HG03139 (cell line): ENCODE results near the gene NDFIP1.

ENCODE experiments used
- ATAC-seq: cut with Tn5 transposase; IDR thresholded peaks from one replicate; pipeline ENCODE4 v1.9.1; 2021; ENCODE audit not compliant: unreplicated experiment

NDFIP1 gene

DNA sequence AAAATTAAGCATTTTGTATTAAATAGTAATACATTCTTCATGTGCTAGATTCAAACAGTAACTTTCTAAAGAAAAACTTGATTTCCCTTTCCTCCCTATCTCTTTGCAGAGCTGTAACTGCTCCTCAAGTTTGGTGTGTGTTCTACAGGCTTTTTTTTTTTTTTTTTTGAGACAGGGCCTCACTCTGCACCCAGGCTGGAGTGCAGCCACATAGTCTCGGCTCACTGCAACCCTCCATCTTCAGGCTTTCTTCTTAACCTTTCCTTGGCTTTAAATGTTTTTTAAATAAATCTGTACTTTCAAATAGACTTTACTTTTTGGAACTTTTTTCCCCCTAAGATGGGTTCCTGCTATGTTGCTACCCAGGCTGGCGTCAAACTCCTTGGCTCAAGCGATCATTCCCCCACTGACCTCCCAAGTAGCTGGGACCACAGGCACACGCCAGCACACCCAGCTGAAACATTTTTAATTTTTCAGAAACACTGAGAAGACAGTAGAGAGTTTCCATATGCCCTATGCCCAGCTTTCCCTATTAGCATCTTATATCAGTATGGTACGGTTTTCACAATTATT lies 9.1 kb downstream of the NDFIP1 start:
- no peak for ATAC-seq

GRCh38 chr5:142118155-142118686 lies 9.6 kb downstream of the NDFIP1 start:
- ATAC-seq = no peak

DNA sequence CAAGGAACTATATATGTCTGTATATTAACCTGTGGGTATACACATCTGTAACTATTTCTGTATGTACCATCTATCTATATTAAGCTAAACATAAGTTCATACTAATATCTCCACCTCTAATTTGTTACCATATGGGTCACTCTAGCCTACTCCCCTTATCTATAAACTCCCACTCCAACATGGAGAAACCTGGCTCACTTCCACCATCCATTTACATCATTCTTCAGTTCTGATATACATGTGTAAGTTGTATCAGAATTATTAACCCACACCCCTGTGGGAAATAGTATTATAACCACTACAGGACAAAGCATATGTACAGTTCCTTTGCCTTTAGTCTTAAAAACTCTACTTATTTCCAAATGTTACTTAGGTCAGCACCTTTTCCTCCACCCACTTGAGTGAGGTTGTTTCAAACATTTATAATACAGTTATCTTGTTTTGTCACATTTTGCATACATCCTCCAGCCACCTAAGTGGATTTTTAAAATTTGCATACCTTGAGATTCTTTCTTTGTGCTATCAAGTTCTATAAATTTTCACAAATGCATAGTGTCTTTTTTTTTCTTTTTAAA lies 10.6 kb downstream of the NDFIP1 start:
- ATAC-seq = no peak

GRCh38 chr5:142120247-142120935 lies 11.8 kb downstream of the NDFIP1 start:
- no peak for ATAC-seq

GRCh38 chr5:142122121-142122520 lies 13.5 kb downstream of the NDFIP1 start:
- ATAC-seq = no peak

GRCh38 chr5:142125378-142125777 lies 16.8 kb downstream of the NDFIP1 start:
- no peak for ATAC-seq

DNA sequence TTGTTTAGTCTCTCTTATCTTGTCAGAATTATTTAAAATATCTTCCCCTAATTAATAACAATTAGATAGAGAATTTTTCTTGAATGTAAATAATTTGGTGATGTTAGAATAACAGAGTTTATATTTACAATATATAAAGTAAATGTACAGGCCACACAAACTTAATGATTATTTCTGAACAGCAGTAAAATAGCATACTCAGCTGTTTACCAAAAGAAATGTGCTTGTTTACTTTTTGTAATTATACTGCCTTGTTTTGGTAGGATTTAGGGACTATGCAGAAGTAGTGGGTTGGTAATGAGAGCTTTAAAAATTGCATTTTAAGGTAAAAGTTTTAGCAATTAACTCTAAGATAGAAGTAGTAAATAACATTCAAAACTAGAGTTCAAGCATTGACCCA lies 17.4 kb downstream of the NDFIP1 start:
- ATAC-seq = no peak

DNA sequence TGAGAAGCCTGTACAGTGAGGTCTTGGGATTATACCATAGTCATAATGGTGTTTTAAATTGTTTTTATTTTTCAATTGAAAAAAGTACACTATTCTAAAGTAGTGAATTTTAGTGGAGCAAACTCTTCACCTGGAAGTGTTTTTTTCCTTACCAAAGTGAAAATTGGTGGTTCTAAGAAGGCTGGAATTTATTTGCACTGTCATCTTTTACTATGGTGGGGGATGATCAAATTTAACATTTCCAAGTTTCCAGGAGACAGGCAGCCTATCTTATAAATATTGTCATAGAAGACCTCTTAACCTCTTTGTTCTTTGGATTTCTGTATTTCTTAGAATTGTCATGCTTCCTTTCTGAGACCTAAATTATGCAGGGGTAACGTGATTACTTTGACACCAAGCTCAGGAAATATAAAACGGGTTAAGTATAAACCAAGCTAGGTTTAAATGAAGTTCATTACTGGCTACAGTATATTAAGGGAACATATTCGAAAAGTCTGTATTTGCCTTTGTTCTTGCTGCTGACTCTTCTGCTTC lies 20.2 kb downstream of the NDFIP1 start:
- no peak for ATAC-seq

DNA sequence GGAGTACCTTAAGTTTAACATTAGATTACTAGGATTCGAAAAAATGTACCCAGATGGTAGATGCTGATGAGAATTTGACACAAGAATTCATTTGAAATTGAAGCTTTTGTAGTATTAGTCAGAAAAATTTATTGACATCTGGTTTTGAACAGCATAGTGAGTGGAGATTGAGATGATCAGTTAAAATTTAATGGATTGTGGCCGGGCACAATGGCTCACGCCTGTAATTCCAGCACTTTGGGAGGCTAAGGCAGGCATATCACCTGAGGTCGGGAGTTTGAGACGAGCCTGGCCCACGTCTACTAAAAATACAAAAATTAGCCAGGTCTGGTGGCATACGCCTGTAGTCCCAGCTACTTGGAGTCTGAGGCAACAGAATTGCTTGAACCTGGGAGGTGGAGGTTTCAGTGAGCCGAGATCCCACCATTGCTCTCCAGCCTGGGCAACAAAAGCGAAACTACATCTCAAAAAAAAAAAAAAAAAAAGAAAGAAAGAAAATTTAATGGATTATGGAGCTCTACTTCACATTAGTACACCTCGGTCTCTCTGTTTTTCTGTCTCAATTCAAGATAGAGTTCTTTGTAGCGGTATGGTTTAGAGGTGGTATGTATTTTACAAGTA lies 21.0 kb downstream of the NDFIP1 start:
- no peak for ATAC-seq

DNA sequence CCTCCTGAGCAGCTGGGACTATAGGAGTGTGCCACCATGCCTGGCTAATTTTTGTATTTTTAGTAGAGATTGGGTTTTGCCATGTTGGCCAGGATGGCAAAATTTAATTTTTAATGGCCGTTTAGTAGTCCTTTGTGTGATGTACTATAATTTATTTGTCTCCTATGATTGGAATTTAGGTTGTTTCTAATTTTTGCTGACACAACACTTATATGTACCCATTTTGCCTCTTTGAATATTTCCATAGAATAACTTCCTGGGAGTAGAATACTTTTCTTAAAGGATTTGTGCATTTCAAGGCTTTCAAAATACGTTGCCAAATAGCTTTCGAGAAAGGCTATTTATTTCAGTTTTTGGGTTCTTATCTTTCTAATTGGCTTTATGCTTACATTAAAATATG lies 22.8 kb downstream of the NDFIP1 start:
- no peak for ATAC-seq

DNA sequence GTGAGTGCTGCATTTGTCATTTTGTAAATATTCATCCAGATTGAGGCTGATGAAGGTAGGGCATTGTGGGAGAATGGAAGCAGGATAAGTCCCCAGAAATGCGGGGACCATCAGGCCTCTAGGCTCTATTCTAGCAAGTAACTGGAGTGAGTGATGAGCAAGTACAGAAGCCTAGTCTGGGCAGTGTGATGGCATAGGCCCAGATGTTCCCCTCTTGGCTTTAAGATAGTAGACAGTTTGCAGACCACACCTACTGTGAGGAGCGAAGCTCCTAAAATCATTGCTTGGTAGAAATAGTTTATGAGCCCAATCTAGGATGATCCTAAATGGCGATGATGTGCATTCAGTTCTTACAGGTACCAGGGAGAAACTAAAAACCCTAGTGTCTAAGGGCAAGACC lies 24.3 kb downstream of the NDFIP1 start:
- ATAC-seq = no peak

DNA sequence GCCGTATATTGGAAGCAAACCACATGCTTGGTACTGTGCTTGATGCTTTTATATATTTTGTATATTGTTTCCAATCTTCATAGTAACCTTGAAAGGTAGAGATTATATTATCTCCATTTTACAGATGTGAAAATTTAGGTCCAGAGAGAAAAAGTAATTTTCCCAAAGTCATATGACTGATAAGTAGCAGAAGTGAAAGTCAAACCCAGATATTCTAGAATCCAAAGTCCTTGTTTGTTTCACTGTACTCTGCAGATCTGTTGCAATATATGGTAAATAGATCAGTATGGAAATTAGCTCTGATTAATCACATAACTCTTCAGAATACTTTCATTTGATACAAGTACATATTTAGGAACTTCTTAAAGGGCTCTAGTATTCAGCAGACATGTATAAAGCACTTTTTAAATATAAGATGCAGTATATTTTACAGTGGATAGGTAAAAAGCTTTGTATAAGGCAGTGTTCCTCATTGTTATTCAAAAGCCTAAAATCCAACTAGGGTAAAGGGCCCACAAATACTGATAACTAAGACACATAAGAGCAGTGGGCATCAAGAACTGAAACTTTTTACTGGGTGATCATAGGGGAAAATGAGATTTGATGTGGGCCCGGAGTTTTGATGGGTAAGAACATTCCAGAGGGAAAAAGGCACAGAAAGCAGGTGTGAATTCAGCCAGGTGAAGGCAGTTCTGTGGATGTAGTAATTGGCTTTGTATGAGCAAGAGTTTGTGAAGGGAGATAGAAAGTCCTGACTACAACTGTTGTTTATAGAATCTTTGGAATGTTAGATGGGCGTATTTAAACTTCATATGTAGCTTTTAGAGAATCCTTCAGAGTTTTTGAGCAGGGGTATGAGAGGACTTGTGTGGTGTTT lies 25.0 kb downstream of the NDFIP1 start:
- ATAC-seq = no peak

- no peak for ATAC-seq
These were observed 25.9 kb downstream of the NDFIP1 start for GRCh38 chr5:142134331-142135010.

- no peak for ATAC-seq
These were observed 32.9 kb downstream of the NDFIP1 start for GRCh38 chr5:142141463-142141862.

GRCh38 chr5:142143878-142144277 lies 35.3 kb downstream of the NDFIP1 start:
- ATAC-seq = no peak

- ATAC-seq = no peak
These were observed 36.7 kb downstream of the NDFIP1 start for GRCh38 chr5:142145106-142145900.

DNA sequence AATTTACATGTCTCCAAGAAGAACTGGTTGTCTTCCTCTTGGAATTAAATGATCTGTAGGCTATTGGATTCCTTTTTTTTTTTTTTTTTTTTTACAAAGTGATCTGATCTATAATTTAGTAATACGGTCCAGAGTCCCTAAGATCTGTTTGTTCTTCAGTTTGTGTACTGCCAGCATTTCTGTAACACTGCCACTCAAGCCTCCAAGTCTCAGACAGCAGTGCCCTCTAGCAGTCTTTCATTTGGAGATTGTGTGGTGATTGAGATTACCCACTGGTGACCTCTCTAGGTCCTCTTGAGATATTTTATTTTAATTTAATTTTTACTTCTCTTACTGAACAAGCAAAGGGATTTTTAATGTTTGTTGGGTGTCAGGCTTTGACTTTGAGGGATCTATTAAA lies 40.8 kb downstream of the NDFIP1 start:
- no peak for ATAC-seq

GRCh38 chr5:142150431-142150830 lies 41.9 kb downstream of the NDFIP1 start:
- no peak for ATAC-seq
